Measurements from ENCODE around the gene CLIP4. TPM values are rescaled to one million over a fixed set of nuclear protein-coding genes. Genes with fewer than 3 reads are reported as not detected.

Gene CLIP4
- total RNA-seq, 1 experiment from 2014 or later: 40.3 TPM

GRCh38 chr2:29130295-29130694, 15.1 kb downstream of the CLIP4 start:
- DNase-seq (ENCODE audit: low read depth): peak; percentile 82

GRCh38 chr2:29134933-29135332, 19.7 kb downstream of the CLIP4 start:
- DNase-seq (ENCODE audit: low read depth): no peak

- DNase-seq (ENCODE audit: low read depth): peak; percentile 17
These were observed 23.9 kb downstream of the CLIP4 start for GRCh38 chr2:29139152-29139551.

GRCh38 chr2:29139731-29140130, 24.5 kb downstream of the CLIP4 start:
- DNase-seq (ENCODE audit: low read depth): no peak

- no peak for DNase-seq (ENCODE audit: low read depth)
These were observed 28.4 kb downstream of the CLIP4 start for GRCh38 chr2:29143657-29144056.

- no peak for DNase-seq (ENCODE audit: low read depth)
These were observed 31.0 kb downstream of the CLIP4 start for GRCh38 chr2:29146197-29146596.

- DNase-seq (ENCODE audit: low read depth): no peak
These were observed 32.7 kb downstream of the CLIP4 start for GRCh38 chr2:29147963-29148362.

GRCh38 chr2:29154610-29155009, 39.4 kb downstream of the CLIP4 start:
- DNase-seq (ENCODE audit: low read depth): no peak

- DNase-seq (ENCODE audit: low read depth): no peak
These were observed 40.4 kb downstream of the CLIP4 start for GRCh38 chr2:29155578-29155977.

- no peak for DNase-seq (ENCODE audit: low read depth)
These were observed 41.9 kb downstream of the CLIP4 start for GRCh38 chr2:29157131-29157530.

GRCh38 chr2:29159125-29159524, 43.9 kb downstream of the CLIP4 start:
- DNase-seq (ENCODE audit: low read depth): no peak

- no peak for DNase-seq (ENCODE audit: low read depth)
These were observed 45.0 kb downstream of the CLIP4 start for GRCh38 chr2:29160184-29160583.

- no peak for DNase-seq (ENCODE audit: low read depth)
These were observed 47.2 kb downstream of the CLIP4 start for GRCh38 chr2:29162204-29162928.

- no peak for DNase-seq (ENCODE audit: low read depth)
These were observed 49.1 kb downstream of the CLIP4 start for GRCh38 chr2:29164091-29164846.

- peak; percentile 67 for DNase-seq (ENCODE audit: low read depth)
These were observed 50.4 kb downstream of the CLIP4 start for GRCh38 chr2:29165362-29166241.

GRCh38 chr2:29166242-29167039, 51.2 kb downstream of the CLIP4 start:
- DNase-seq (ENCODE audit: low read depth): no peak

- DNase-seq (ENCODE audit: low read depth): no peak
These were observed 59.7 kb downstream of the CLIP4 start for GRCh38 chr2:29174937-29175336.

GRCh38 chr2:29175338-29175737, 60.1 kb downstream of the CLIP4 start:
- DNase-seq (ENCODE audit: low read depth): no peak

GRCh38 chr2:29182334-29182733, 67.1 kb downstream of the CLIP4 start:
- no peak for DNase-seq (ENCODE audit: low read depth)

GRCh38 chr2:29182920-29183319, 67.7 kb downstream of the CLIP4 start:
- no peak for DNase-seq (ENCODE audit: low read depth)

GRCh38 chr2:29184531-29184930, 69.3 kb downstream of the CLIP4 start:
- no peak for DNase-seq (ENCODE audit: low read depth)
